Vagina (tissue), 2 donors: ENCODE data around the gene FBRSL1.

Experiments
- CTCF ChIP-seq, 3 experiments: fragments of 450-650 bp in 2 of 3; fragments of 200-600 bp in 1 of 3; sonication (generic) in 1 of 3; IDR thresholded peaks; one replicate each; pipeline ENCODE4 v1.5.1; 2017 to 2019; ENCODE audit warnings: antibody characterized with exemption in 3 of 3, mild to moderate bottlenecking in 2 of 3, moderate library complexity in 2 of 3
- POLR2A ChIP-seq, 2 donors: fragments of 450-650 bp; IDR thresholded peaks; one replicate each; pipeline ENCODE4 v1.6.1; 2017; ENCODE audit warnings: antibody characterized with exemption in 2 of 2, mild to moderate bottlenecking in 2 of 2, moderate library complexity in 2 of 2

GRCh38 chr12:132478433-132478803 is 11.5 kb upstream of the FBRSL1 start:
- no peak for TF ChIP-seq POLR2A (IDR thresholded peaks at IDR 0.05)
- no peak for TF ChIP-seq CTCF (IDR thresholded peaks at IDR 0.05)
